Large intestine (tissue), 3 donors: Measurements from ENCODE around the gene CARMIL1. TPM values are rescaled to one million over a fixed set of nuclear protein-coding genes. Genes with fewer than 3 reads are reported as not detected.
"Not testable (repeated sequence)": the region's sequence is repeated elsewhere in the genome, so short reads cannot be mapped to it uniquely, and the experiment has no call there.

ENCODE experiments used
- DNase-seq, 2 donors: peaks; one replicate each; pipeline versions ENCODE4 v3.0.0 to v3.0.0-alpha.2; 2013
- H3K27ac ChIP-seq: one replicate; pipeline ENCODE4 v1.5.1; 2013; ENCODE audit warnings: low read length
- H3K27me3 ChIP-seq: 2 replicates; pipeline ENCODE4 v1.6.1; 2013; ENCODE audit warnings: low read length; ENCODE audit not compliant: control insufficient read depth, insufficient read depth
- H3K36me3 ChIP-seq: 2 replicates; pipeline ENCODE4 v1.6.1; 2013; ENCODE audit warnings: low read length; ENCODE audit not compliant: control insufficient read depth, insufficient read depth
- H3K4me1 ChIP-seq: one replicate; pipeline ENCODE4 v1.6.1; 2013; ENCODE audit warnings: low read length; ENCODE audit not compliant: control insufficient read depth, insufficient read depth
- H3K4me3 ChIP-seq: one replicate; pipeline ENCODE4 v1.5.1; 2013; ENCODE audit warnings: low read length
- H3K9me3 ChIP-seq: one replicate; pipeline ENCODE4 v1.6.1; 2013; ENCODE audit warnings: mild to moderate bottlenecking, low read depth, low read length, moderate library complexity; ENCODE audit not compliant: control insufficient read depth
- WGBS: methylation state at CpG from one replicate; pipeline ENCODE4 v1.1.5; 2013; ENCODE audit warnings: low lambda C conversion rate; ENCODE audit not compliant: insufficient coverage; 5-methylcytosine and 5-hydroxymethylcytosine counted together
- polyA plus RNA-seq: library from polyadenylated mRNA; unstranded; fragments of 120-200 nt; gene quantifications from one replicate; pipeline ENCODE4 v1.2.1, GENCODE V29; 2013

The CARMIL1 gene
- polyA plus RNA-seq, 1 donor = 32.2 TPM

DNA sequence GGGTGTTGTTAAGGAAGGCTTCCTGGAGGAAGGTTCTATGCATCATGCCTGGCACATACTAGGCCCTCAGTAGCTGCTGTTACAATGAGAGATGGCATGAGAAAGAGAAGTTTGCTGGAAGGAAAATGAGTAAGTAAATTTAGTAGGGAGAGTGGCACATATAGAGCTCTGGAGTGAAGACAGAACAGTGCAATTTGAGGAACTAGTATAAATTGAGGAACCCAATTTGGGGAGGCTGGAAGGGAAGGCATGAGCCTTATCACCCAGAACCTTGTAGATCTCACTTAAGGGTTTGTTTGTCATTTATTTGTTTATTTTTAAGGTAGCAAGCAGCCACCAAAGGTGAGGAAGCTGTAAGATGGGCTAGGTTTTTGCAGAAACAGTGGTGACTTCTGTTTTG, 285.8 kb downstream of the CARMIL1 start:
- no peaks in the 10 kb centered on the region for H3K4me1 ChIP-seq
- H3K9me3 ChIP-seq = no peaks in the 10 kb centered on the region
- no peaks in the 10 kb centered on the region for H3K27me3 ChIP-seq
- H3K36me3 ChIP-seq = peaks cover 5% of the 10 kb centered on the region
- H3K27ac ChIP-seq = no peak overlapping the region
- no peak overlapping the region for H3K4me3 ChIP-seq
- no peak for DNase-seq

DNA sequence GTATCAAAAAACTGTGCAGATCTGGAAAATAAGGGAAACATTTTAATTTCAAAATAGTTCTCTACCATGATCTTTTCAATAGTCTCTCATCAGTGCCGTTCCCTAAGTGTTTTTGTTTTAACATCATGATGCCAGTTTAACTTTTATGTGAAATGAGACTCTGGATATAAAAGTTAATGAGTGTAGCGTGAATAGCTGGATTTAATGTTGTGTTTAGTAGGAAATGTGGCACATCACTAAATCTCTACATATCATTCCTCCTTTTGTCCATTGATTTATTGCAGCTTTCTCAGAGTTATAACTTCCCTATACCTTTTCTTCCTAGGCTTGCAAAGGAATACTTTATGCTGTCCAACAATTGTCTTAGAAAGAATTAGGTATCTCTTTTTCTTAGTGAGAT, 291.4 kb downstream of the CARMIL1 start:
- no peak overlapping the region for H3K27ac ChIP-seq
- H3K9me3 ChIP-seq = no peaks in the 10 kb centered on the region
- H3K27me3 ChIP-seq = no peaks in the 10 kb centered on the region
- no peak overlapping the region for H3K4me3 ChIP-seq
- WGBS = 57% methylated on average over 1 of the region's 2 CpGs
- no peaks in the 10 kb centered on the region for H3K4me1 ChIP-seq
- no peak for DNase-seq
- peaks cover 3% of the 10 kb centered on the region for H3K36me3 ChIP-seq

DNA sequence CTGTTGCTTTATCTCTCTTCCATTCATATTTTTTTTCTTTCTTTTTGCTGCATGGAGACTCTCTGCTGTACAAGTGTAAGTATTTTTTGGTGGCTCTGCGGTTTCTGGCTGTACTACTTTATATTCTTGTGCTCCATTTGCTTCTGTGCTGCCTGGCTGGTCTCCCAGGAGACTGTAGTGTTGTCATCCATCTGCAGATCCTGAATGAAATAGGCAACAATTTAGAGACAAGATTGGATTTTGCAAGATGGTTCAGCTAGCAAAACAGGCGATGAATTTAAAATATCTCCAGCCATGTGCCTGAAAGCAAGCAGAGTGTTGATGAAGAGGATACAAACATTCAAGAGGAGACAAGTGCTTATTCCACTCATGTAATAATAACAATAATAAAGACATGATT, 297.7 kb downstream of the CARMIL1 start:
- whole genome bisulfite sequencing = 79% methylated on average over 2 of the region's 2 CpGs
- Histone ChIP-seq H3K4me3 (no peak overlapping the region), H3K9me3 (no peaks in the 10 kb centered on the region), H3K36me3 (no peaks in the 10 kb centered on the region), H3K27ac (no peak overlapping the region), H3K27me3 (no peaks in the 10 kb centered on the region), H3K4me1 (no peaks in the 10 kb centered on the region)
- DNase-seq = no peak

DNA sequence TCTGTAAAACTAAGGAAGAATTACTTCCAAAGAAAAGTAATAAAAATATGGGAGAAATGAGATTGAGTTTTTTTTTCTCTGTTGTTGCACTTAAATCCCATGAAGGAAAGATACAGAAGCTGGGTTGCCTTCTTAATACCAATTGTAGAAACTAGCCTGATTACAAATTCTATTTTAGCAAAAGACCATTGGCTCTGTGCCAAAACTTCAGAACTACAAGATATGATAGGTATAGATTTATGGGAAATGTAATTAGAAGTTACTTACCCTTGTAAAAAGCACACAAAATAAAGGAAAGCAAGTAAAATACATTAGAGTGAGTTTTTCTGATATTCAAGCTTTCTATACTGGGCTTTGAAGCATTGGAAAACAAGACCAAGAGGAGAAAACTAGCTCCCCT, 299.4 kb downstream of the CARMIL1 start:
- Histone ChIP-seq H3K9me3 (no peaks in the 10 kb centered on the region), H3K36me3 (peaks cover 3% of the 10 kb centered on the region), H3K4me1 (no peaks in the 10 kb centered on the region), H3K4me3 (no peak overlapping the region), H3K27ac (no peak overlapping the region), H3K27me3 (no peaks in the 10 kb centered on the region)
- DNase-seq = no peak

DNA sequence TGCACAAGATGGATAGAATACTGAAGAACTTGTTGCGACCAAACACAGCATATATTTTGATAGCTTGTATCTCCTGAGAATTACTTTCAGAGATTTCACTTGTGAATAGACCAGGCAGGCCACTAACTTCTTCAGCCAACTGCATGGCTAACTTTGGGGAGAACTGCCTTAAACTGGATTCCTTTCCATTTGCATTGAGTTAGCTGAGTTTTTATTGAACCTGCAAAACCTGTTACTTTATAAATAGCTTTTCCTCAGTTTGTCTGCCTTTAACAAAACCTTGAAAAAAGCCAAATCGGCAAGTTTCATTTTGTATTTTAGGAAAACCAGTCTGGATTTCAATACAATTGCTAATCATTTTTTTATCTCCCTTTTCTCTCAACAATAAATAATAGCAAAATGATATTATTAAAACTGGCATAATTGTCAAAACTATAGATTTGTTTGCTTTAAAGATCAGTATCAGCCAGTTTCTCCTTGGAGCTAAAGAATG, 300.3 kb downstream of the CARMIL1 start:
- H3K4me3 ChIP-seq = no peak overlapping the region
- H3K9me3 ChIP-seq = no peaks in the 10 kb centered on the region
- H3K4me1 ChIP-seq = no peaks in the 10 kb centered on the region
- no peak for DNase-seq
- H3K36me3 ChIP-seq = peaks cover 3% of the 10 kb centered on the region
- 100% methylated on average over 1 of the region's 2 CpGs for WGBS
- no peaks in the 10 kb centered on the region for H3K27me3 ChIP-seq
- no peak overlapping the region for H3K27ac ChIP-seq

DNA sequence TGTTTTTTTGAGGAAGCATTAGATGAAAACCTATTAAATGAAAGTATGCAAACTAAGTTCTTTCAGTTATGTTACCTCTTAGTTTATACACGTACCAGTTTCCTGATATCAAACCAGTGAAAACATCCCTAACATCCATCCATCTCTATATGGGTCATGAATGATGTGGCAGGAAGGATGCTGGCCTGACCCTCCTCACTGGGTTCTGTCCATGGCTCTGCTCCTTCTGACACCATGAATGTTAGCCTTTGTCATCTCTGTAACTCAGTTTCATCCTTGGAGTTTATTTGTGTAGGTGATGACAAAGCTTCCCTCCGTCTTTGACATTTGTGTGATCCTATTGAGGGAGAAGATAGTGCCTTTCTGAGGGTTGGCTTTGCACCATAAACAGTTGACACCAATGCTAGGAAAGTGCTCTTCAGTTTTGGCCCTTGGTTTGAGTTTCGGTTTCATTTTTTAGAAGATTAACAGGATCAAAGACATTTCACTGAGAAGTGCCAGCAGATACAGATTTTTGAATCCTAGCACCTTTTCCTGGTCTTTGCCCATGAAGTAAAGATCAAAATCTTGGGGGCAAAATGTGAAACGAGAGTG, 300.8 kb downstream of the CARMIL1 start:
- H3K27ac ChIP-seq = no peak overlapping the region
- no peak overlapping the region for H3K4me3 ChIP-seq
- no peaks in the 10 kb centered on the region for H3K27me3 ChIP-seq
- WGBS = 88% methylated on average over 1 of the region's 4 CpGs
- DNase-seq = no peak
- H3K9me3 ChIP-seq = no peaks in the 10 kb centered on the region
- peaks cover 3% of the 10 kb centered on the region for H3K36me3 ChIP-seq
- no peaks in the 10 kb centered on the region for H3K4me1 ChIP-seq

DNA sequence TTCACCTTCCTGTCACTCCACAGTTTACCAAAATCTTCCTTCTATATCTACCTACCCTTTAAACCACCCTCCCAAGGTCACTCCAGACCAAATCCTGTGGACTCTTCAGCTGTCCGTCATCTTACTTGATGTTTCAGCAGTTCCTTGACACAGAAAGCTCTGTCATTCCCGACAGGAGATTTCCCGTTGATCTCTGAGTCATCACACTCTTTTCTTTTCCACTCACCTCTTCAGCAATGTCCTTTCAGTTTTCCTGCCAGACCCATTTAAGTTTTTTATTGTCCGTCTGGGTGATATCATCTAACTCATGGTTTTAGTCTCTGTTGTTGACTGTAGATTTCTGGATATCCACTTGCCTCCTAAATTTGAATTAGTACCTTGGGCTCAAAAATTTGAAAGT, 302.9 kb downstream of the CARMIL1 start:
- Histone ChIP-seq H3K4me3 (no peak overlapping the region), H3K27ac (no peak overlapping the region), H3K27me3 (no peaks in the 10 kb centered on the region), H3K9me3 (peaks cover 8% of the 10 kb centered on the region), H3K4me1 (no peaks in the 10 kb centered on the region), H3K36me3 (peaks cover 3% of the 10 kb centered on the region)
- WGBS = 89% methylated on average over 3 of the region's 4 CpGs
- no peak for DNase-seq

DNA sequence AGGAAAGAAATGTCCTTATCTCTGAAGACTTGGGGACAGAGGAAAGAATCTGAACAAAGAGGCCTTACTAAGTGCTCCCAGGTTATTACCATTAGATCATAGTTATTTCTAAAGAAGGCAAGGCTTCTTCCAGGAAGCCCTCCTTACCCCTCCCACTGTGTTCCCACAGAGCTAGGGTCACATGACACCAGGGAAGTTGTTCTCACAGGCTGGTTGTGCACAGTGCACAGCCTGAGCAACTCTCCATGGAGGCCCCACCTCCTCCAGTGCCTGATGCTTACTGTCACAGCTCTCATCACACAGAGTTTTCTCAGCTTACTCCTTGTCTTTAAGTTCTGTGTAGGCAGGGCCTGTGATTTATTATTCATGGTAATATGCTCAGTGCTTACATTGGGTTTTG, 303.9 kb downstream of the CARMIL1 start:
- peak in 1 of 2 donors; percentile 14 for DNase-seq
- H3K36me3 ChIP-seq = peaks cover 3% of the 10 kb centered on the region
- H3K4me3 ChIP-seq = no peak overlapping the region
- no peaks in the 10 kb centered on the region for H3K27me3 ChIP-seq
- no peaks in the 10 kb centered on the region for H3K4me1 ChIP-seq
- peaks cover 8% of the 10 kb centered on the region for H3K9me3 ChIP-seq
- no peak overlapping the region for H3K27ac ChIP-seq

DNA sequence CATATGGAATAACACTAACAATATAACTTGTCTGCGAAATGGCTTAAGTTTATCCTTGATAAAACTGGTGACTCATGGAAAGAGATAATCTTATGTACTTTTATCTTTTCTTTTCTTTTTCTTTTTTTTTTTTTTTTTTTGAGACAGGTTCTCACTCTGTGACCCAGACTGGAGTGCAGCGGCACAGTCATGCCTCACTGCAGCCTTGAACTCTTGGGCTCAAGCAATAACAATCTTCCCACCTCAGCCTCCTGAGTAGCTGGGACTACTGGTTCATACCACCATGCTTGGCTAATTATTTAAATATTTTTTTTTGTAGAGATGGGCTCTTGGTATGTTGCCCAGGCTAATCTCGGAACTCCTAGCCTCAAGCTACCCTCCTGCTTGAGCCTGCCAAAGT, 304.7 kb downstream of the CARMIL1 start:
- WGBS = no CpG with 5 or more reads among the region's 3 CpGs
- H3K27me3 ChIP-seq = no peaks in the 10 kb centered on the region

DNA sequence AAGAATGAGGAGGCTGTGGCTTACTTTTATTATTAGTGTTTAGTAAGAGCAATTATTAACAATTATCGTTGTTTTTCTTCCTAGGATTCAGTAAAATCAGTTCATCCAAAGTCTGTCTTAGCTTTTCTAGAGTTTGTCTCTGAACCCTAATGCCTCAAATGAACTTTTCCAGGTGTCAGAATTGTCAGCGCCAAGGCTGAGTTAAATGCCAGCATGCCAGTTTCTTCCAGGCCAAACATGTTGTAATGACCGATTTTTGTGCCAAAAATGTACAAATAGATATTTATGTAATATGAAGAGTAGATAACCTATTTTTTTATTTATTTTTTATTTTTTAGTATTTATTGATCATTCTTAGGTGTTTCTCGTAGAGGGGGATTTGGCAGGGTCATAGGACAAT, 306.1 kb downstream of the CARMIL1 start:
- no peak for DNase-seq
- H3K36me3 ChIP-seq = peaks cover 7% of the 10 kb centered on the region
- H3K27me3 ChIP-seq = no peaks in the 10 kb centered on the region
- no peak overlapping the region for H3K4me3 ChIP-seq
- 100% methylated on average over 1 of the region's 4 CpGs for WGBS
- peaks cover 8% of the 10 kb centered on the region for H3K9me3 ChIP-seq
- no peak overlapping the region for H3K27ac ChIP-seq
- H3K4me1 ChIP-seq = no peaks in the 10 kb centered on the region

More for the DNA sequence above, 304.7 kb downstream of the CARMIL1 start:
- Histone ChIP-seq H3K4me3 (no peak overlapping the region), H3K4me1 (no peaks in the 10 kb centered on the region), H3K27ac (no peak overlapping the region), H3K9me3 (peaks cover 8% of the 10 kb centered on the region), H3K36me3 (peaks cover 7% of the 10 kb centered on the region)
- no peak for DNase-seq

DNA sequence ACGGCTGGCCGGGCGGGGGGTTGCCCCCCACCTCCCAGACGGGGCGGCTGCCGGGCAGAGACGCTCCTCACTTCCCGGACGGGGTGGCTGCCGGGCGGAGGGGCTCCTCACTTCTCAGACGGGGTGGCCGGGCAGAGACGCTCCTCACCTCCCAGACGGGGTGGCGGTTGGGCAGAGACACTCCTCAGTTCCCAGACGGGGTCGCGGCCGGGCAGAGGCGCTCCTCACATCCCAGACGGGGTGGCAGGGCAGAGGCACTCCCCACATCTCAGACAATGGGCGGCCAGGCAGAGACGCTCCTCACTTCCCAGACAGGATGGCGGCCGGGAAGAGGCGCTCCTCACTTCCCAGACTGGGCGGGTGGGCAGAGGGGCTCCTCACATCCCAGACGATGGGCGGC, 306.9 kb downstream of the CARMIL1 start:
- WGBS = no CpG with 5 or more reads among the region's 30 CpGs

More for the DNA sequence above, 306.9 kb downstream of the CARMIL1 start:
- not testable (repeated sequence) for H3K9me3 ChIP-seq, H3K27me3 ChIP-seq, H3K36me3 ChIP-seq, H3K27ac ChIP-seq, DNase-seq, H3K4me1 ChIP-seq, H3K4me3 ChIP-seq
